ENCODE results near the gene RGS8.

RGS8 gene

DNA sequence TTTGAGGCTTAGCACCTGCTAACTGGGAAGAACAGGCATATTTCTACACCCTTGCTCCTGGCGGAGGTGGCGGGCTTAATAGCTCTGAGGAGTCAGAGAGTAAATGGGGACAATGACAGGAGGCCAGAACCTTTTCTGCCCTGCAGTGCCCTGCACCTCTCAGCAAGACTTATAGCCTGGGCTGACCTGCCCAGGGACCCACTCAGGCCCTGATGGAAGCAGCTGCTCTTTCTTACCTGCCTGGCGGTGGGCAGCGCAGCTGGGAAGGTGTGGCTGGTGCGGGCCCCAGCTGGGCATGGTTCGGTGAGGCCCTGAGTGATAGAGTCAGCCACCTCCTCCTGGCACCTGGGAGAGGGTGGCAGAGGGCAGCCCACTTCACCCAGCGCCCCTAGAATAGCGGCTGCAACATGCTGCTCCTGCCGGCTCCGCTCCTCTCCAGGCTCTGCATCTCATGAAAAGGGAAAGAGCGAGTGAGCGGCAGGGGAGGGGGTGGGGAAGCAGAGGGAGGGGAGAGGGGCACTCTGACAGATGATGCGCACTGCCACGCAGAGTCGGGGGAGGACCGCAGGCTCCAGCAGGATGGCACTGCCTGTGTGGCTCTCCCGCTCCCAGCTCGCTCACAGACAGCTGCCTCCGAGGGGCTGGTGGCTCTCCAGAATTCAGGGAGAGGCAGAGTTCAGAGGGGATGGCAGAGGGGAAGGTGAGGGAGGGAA is at the start of gene RGS8:
TSS of gene RGS8 (minus strand) at position 472 of the 713 bp plus-strand sequence. CDS start 14,938 bp downstream, outside the sequence.
- DNase-seq (ENCODE audit: low spot score), result no peak

- no peak for DNase-seq (ENCODE audit: low spot score)
Observed at GRCh38 chr1:182731852-182732575, 47.6 kb upstream of the RGS8 start.

DNA sequence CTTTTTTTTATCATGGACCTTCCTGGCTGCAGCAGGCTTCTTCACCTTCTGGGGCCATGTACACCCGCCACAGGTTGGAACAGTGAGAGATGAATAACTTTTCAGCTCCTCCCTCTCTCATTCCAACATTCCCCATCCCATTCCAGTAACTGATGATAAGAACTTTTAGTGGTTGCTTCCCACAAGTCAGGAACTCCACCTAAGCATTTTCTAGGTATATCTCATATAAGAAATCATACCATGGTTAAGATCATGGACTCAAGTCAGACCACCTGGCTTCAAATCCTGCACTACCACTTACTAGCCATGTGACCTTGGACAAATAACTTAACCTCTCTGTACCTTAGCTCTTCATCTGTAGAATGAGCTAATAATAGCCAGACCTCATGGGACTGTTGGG is 42.5 kb upstream of the RGS8 start:
- no peak for DNase-seq (ENCODE audit: low spot score)

GRCh38 chr1:182725259-182726255 is 41.2 kb upstream of the RGS8 start:
- no peak for DNase-seq (ENCODE audit: low spot score)

GRCh38 chr1:182724215-182724614 is 39.8 kb upstream of the RGS8 start:
- no peak for DNase-seq (ENCODE audit: low spot score)

GRCh38 chr1:182723200-182723599 is 38.8 kb upstream of the RGS8 start:
- DNase-seq (ENCODE audit: low spot score), result no peak

DNA sequence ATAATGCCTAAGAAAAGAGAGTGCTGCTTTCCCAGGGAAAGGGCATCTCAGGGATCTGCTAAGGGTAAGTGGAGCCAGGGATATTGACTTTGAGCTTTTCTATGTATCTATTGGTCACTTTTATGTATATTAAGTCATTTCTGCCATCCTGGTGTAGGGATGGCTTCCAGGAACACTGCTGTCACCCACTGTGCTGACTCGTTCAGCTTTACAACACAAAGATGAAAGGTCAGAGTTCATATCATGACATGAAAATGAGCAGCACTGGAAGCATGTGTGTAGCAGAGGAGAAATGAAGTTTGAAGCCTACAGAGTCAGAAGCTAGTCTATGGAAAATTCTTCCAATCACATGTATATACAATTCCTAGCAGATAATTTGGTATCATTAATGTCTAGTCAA is 37.1 kb upstream of the RGS8 start:
- no peak for DNase-seq (ENCODE audit: low spot score)

- DNase-seq (ENCODE audit: low spot score), result no peak
Observed at GRCh38 chr1:182720463-182720862, 36.1 kb upstream of the RGS8 start.

DNA sequence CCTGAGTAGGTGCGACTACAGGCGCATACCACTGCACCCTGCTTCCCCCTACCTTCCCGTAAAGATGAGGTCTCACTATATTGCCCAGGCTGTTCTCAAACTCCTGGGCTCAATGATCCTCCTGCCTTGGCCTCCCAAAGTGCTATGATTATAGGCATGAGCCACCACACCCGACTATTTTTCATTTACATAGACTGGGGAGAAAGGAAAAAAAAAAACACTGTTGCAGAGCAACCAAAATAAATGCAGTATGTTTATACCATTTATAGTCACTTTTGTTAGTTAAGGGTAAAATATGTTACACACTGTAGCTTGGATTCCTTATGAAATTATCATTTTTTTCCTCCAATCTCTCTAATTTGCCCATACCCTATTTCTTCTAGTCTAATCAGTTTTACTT is 35.2 kb upstream of the RGS8 start:
- DNase-seq (ENCODE audit: low spot score), result no peak

GRCh38 chr1:182718311-182718710 is 33.9 kb upstream of the RGS8 start:
- peak; percentile 27 for DNase-seq (ENCODE audit: low spot score)

DNA sequence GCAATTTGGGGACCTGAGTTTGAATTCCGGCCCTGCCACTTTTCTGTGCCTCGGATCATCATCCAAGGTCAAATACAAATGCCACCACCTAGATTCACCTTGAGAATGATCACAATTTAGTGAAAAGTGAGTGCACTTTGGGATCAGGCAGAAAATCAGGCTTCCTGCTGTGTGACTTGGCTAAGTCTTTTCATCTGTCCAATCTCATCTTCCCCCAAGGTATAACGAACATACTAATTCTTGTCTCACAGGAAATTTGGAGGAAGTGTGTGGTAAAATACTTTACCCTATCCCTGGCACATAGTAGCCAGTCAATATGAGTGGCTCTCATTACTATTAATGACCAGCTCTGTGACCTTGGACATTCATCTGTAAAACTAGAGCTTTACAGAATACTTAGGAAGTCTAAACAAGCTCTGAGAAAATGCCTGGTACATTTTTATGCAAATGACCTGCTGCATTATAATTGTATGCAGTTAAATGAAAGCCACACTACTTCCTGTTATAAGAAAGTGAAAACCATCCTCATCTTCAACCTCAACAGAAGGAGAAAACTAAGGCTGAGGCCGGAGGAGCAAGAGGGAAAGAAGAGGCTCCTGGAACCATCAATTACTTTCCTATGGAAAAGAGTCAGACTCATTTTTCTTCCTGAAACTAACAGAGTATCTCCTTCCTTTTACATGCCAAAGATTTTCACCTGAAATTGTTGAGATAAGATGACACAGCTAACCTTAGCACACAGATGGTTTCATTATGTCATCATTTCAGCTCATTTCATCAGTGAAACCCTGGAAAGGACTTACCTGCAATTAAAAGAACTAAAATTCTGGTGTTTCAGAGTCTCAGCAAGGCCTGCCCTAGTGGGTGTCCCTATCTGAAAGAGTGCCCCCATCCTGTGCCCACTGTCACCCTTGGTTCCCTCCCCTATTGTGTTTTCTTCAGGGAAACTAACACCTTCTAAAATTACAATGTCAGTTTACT is 32.6 kb upstream of the RGS8 start:
- peak; percentile 18 for DNase-seq (ENCODE audit: low spot score)

- DNase-seq (ENCODE audit: low spot score), result no peak
Observed at GRCh38 chr1:182715531-182715930, 31.1 kb upstream of the RGS8 start.

GRCh38 chr1:182714546-182714945 is 30.2 kb upstream of the RGS8 start:
- no peak for DNase-seq (ENCODE audit: low spot score)

DNA sequence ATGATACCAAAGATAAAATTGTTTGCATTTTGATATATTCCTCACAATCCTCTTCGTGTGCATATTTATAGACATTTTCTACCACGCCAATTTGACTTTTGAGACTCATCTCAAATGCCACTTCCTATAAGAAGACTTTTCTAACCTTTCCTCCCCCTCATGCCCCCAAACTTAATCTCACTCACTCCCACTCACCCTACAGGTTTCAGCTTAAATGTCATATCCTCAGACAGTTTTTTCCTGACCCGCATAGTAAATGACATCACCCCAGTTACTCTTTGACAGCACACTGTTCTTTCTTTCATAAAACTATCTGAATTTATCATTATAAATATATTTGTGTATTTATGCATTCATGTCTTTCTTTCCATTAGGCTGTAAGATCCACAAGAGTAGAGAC is 29.6 kb upstream of the RGS8 start:
- DNase-seq (ENCODE audit: low spot score), result no peak

DNA sequence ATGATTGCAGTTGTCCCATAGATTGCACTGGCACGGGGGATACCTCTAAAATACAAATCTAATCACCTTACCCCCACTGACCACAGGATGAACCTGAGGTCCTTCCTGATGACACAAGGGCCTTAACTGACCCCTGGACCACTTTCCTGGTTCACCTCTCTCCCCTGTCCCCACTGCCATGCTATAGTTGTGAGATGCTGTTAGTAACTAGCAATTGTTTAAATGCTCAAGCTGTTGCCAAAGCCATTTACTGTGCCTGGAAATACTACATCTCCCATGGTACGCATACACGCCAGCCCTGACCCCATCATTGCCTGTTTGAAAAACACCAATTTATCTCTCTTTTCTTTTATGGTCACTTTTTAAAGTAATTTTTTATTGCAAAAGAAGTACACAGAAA is 29.1 kb upstream of the RGS8 start:
- DNase-seq (ENCODE audit: low spot score), result no peak

- DNase-seq (ENCODE audit: low spot score), result no peak
Observed at GRCh38 chr1:182709855-182710254, 25.5 kb upstream of the RGS8 start.

GRCh38 chr1:182709225-182709764 is 24.9 kb upstream of the RGS8 start:
- no peak for DNase-seq (ENCODE audit: low spot score)

DNA sequence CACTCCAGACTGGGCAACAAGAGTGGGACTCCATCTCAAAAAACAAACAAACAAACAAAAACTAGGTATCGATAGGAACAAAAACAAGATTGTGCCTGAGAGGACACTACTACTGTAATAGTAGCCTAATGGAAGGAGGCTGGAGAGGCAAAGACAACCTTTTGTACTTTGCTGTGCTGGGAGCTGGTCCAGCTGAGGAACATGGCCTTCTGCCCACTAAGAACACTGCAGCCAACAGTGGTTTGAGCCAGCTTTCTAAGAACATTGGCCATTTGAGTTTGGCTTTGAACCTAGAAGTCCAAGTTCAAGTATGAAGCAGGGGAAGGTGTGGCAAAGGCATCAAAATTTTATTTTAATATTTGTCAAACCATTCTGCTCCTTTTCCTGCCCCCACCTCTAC is 22.7 kb upstream of the RGS8 start:
- no peak for DNase-seq (ENCODE audit: low spot score)

DNA sequence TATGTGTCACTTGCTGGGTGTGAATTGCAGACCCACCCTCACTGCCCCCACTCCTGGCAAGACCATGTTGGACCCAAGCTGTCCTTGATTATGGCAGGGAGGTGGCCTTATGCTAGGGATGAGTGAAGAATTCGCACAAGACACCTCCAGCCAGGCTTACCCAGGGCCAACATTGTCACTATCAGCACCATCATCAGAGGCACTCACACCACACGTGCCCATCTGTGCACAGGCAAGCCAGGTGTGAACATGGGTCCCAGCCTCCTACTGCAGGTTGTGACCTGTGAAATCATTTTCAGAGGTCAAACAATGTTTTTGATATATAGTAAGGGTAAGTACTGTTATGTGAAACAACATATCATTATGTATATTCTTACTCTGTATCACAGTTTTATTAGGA is 20.3 kb upstream of the RGS8 start:
- no peak for DNase-seq (ENCODE audit: low spot score)

DNA sequence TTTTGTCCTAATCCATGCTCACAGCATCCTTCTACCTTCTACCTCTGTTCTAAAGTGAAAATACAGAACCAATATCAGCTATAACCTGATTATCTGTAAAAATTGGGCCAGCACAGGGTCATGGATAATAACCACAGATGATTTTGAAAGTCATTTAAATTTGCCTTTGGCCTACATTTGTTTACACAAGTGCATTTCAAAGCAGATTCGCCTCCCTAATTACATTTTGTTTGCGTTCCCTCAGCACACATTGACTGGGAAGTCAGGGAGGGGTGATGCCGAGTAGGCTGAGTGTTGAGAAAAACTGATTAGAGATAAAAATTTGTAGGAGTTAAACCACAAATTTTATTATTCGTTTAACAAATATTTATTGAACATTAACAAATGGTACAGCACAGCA is 19.2 kb upstream of the RGS8 start:
- DNase-seq (ENCODE audit: low spot score), result no peak
